Epithelial cell of proximal tubule (primary cell): ENCODE results near the gene CDH15. TPM values are rescaled to one million over a fixed set of nuclear protein-coding genes. Genes with fewer than 3 reads are reported as not detected.

ENCODE experiments used
- DNase-seq: peaks from one replicate; pipeline ENCODE4 v3.0.0-alpha.2; 2011; ENCODE audit warnings: low read depth
- H3K4me3 ChIP-seq: 2 replicates; pipeline ENCODE4 v1.5.1; 2011; ENCODE audit warnings: low read depth, mild to moderate bottlenecking, low read length
- CTCF ChIP-seq: conservative IDR thresholded peaks from 2 replicates; pipeline ENCODE4 v1.5.1; 2012; ENCODE audit warnings: low read depth, mild to moderate bottlenecking, low read length
- total RNA-seq: library from RNA; depleted of rRNA; stranded (reverse); fragments of >200 nt; gene quantifications from 2 replicates; pipeline ENCODE4 v1.2.3, GENCODE V29; 2015

Gene CDH15
- total RNA-seq, 1 donor from 2014 or later = not detected

- DNase-seq = no peak
- no peak overlapping the region for H3K4me3 ChIP-seq
- no peak for TF ChIP-seq CTCF
Measured at GRCh38 chr16:89200850-89201411, 29.4 kb downstream of the CDH15 start.

GRCh38 chr16:89201439-89202377, 30.2 kb downstream of the CDH15 start:
- TF ChIP-seq CTCF = no peak
- no peak for DNase-seq
- peak overlapping the region; percentile 27 for H3K4me3 ChIP-seq

GRCh38 chr16:89202422-89203215, 31.1 kb downstream of the CDH15 start:
- no peak for TF ChIP-seq CTCF
- no peak for DNase-seq
- H3K4me3 ChIP-seq = no peak overlapping the region

GRCh38 chr16:89207993-89208392, 36.4 kb downstream of the CDH15 start:
- no peak overlapping the region for H3K4me3 ChIP-seq
- no peak for DNase-seq
- no peak for TF ChIP-seq CTCF

- H3K4me3 ChIP-seq = no peak overlapping the region
- DNase-seq = no peak
- no peak for TF ChIP-seq CTCF
Measured at GRCh38 chr16:89209522-89210044, 38.0 kb downstream of the CDH15 start.

- DNase-seq = no peak
- TF ChIP-seq CTCF = no peak
- H3K4me3 ChIP-seq = no peak overlapping the region
Measured at GRCh38 chr16:89210165-89210903, 38.8 kb downstream of the CDH15 start.
